HepG2 (cell line): Measurements from ENCODE around the gene SMO. TPM values are rescaled to one million over a fixed set of nuclear protein-coding genes. Genes with fewer than 3 reads are reported as not detected.

Experiments used
- GLI4 ChIP-seq: sonication (generic); formaldehyde crosslinking; IDR thresholded peaks from 2 replicates; pipeline ENCODE4 v1.5.1; 2020; ENCODE audit warnings: missing genetic modification reagents, mild to moderate bottlenecking, moderate library complexity, borderline replicate concordance
- MEF2D ChIP-seq: sonication (generic); formaldehyde crosslinking; IDR thresholded peaks from 2 replicates; pipeline ENCODE4 v1.5.1; 2020; ENCODE audit warnings: mild to moderate bottlenecking, missing genetic modification reagents
- MEIS1 ChIP-seq: sonication (generic); formaldehyde crosslinking; IDR thresholded peaks from 2 replicates; pipeline ENCODE4 v1.9.0; 2021; ENCODE audit warnings: mild to moderate bottlenecking, missing genetic modification reagents, moderate library complexity, borderline replicate concordance
- NONO ChIP-seq, 2 experiments: fragments of 450-650 bp in 1 of 2; sonication (generic) in 1 of 2; formaldehyde crosslinking in 1 of 2; IDR thresholded peaks in 1 of 2; conservative IDR thresholded peaks in 1 of 2; 2 replicates each; pipeline versions ENCODE4 v1.6.1 to v1.8.0; 2017 to 2022; ENCODE audit warnings: mild to moderate bottlenecking in 1 of 2, missing genetic modification reagents in 1 of 2, moderate library complexity in 1 of 2
- PPARG ChIP-seq: conservative IDR thresholded peaks from 2 replicates; pipeline ENCODE4 v1.6.1; 2016; ENCODE audit warnings: missing biosample characterization, missing genetic modification reagents
- RELA ChIP-seq: sonication (generic); formaldehyde crosslinking; IDR thresholded peaks from 2 replicates; pipeline ENCODE4 v1.4.0; 2020; ENCODE audit warnings: missing genetic modification reagents
- SALL1 ChIP-seq: sonication (generic); formaldehyde crosslinking; IDR thresholded peaks from 2 replicates; pipeline ENCODE4 v1.8.0; 2022; ENCODE audit warnings: mild to moderate bottlenecking, missing genetic modification reagents
- SNAPC2 ChIP-seq: sonication (generic); formaldehyde crosslinking; IDR thresholded peaks from 2 replicates; pipeline ENCODE4 v1.8.1; 2022; ENCODE audit warnings: mild to moderate bottlenecking, missing genetic modification reagents
- SRSF4 ChIP-seq: fragments of 200-400 bp; formaldehyde crosslinking; IDR thresholded peaks from one replicate; pipeline ENCODE4 v1.6.1; 2018; ENCODE audit warnings: mild to moderate bottlenecking, low read depth, low read length, moderate library complexity; ENCODE audit not compliant: poor library complexity, severe bottlenecking
- SUZ12 ChIP-seq: fragments of 150-350 bp; IDR thresholded peaks from 2 replicates; pipeline ENCODE4 v1.6.1; 2014; ENCODE audit warnings: low read depth, low read length
- XBP1 ChIP-seq: sonication (generic); formaldehyde crosslinking; IDR thresholded peaks from 2 replicates; pipeline ENCODE4 v1.5.0; 2020; ENCODE audit warnings: missing genetic modification reagents
- ZNF251 ChIP-seq: sonication (generic); formaldehyde crosslinking; IDR thresholded peaks from 2 replicates; pipeline ENCODE4 v1.9.0; 2021; ENCODE audit warnings: mild to moderate bottlenecking, missing genetic modification reagents
- ZNF292 ChIP-seq: sonication (generic); formaldehyde crosslinking; IDR thresholded peaks from 2 replicates; pipeline ENCODE4 v1.8.1; 2022; ENCODE audit warnings: mild to moderate bottlenecking, low read depth, missing genetic modification reagents, borderline replicate concordance
- ZNF615 ChIP-seq: sonication (generic); formaldehyde crosslinking; IDR thresholded peaks from 2 replicates; pipeline ENCODE4 v1.5.0; 2020; ENCODE audit warnings: mild to moderate bottlenecking, missing genetic modification reagents, borderline replicate concordance
- ZNF878 ChIP-seq: sonication (generic); formaldehyde crosslinking; IDR thresholded peaks from 2 replicates; pipeline ENCODE4 v1.8.1; 2023; ENCODE audit warnings: mild to moderate bottlenecking, missing genetic modification reagents, moderate library complexity
- ZSCAN22 ChIP-seq: sonication (generic); formaldehyde crosslinking; IDR thresholded peaks from 2 replicates; pipeline ENCODE4 v1.4.0; 2020; ENCODE audit warnings: mild to moderate bottlenecking, missing genetic modification reagents
- polyA plus RNA-seq, 8 experiments: library from polyadenylated mRNA; depleted of rRNA in 3 of 8; stranded (reverse) in 7 of 8; unstranded in 1 of 8; fragments of >200 nt; fragmentation: Illumina TruSeq in 4 of 8; extraction: Trizol in 4 of 8; gene quantifications; 2 replicates each; pipeline versions ENCODE4 v1.2.1 to v1.2.3, GENCODE V29; 2011 to 2016; ENCODE audit warnings: low read depth in 4 of 8, missing spikeins in 1 of 8, mixed read lengths in 1 of 8; ENCODE audit not compliant: insufficient read depth in 1 of 8
- total RNA-seq, 5 experiments: library from RNA; depleted of rRNA; stranded (reverse); fragments of >200 nt; fragmentation: Illumina TruSeq; extraction: Trizol; gene quantifications; 2 replicates each; pipeline ENCODE4 v1.2.3, GENCODE V29; 2016; ENCODE audit warnings: low read depth in 1 of 5
- TF ChIP-seq, protein P1 (sequence below): sonication (generic); formaldehyde crosslinking; IDR thresholded peaks from 2 replicates; pipeline ENCODE4 v1.5.0; 2020; ENCODE audit warnings: mild to moderate bottlenecking, missing genetic modification reagents, borderline replicate concordance
- TF ChIP-seq, protein P2 (sequence below): IDR thresholded peaks from 2 replicates; pipeline ENCODE4 v1.6.1; 2016; ENCODE audit warnings: low read depth, control low read depth
- TF ChIP-seq, protein P3 (sequence below): sonication (generic); formaldehyde crosslinking; IDR thresholded peaks from 2 replicates; pipeline ENCODE4 v1.5.0; 2020; ENCODE audit warnings: missing genetic modification reagents
- TF ChIP-seq, protein P4 (sequence below): sonication (generic); formaldehyde crosslinking; IDR thresholded peaks from 2 replicates; pipeline ENCODE4 v1.4.0; 2020; ENCODE audit warnings: missing genetic modification reagents, borderline replicate concordance

Gene SMO
- total and polyA plus RNA-seq, 2 of the 13 experiments (the other 11 are each of a cell fraction or from before 2014, with no cell fraction given) = 23.8 to 32.3 TPM

DNA sequence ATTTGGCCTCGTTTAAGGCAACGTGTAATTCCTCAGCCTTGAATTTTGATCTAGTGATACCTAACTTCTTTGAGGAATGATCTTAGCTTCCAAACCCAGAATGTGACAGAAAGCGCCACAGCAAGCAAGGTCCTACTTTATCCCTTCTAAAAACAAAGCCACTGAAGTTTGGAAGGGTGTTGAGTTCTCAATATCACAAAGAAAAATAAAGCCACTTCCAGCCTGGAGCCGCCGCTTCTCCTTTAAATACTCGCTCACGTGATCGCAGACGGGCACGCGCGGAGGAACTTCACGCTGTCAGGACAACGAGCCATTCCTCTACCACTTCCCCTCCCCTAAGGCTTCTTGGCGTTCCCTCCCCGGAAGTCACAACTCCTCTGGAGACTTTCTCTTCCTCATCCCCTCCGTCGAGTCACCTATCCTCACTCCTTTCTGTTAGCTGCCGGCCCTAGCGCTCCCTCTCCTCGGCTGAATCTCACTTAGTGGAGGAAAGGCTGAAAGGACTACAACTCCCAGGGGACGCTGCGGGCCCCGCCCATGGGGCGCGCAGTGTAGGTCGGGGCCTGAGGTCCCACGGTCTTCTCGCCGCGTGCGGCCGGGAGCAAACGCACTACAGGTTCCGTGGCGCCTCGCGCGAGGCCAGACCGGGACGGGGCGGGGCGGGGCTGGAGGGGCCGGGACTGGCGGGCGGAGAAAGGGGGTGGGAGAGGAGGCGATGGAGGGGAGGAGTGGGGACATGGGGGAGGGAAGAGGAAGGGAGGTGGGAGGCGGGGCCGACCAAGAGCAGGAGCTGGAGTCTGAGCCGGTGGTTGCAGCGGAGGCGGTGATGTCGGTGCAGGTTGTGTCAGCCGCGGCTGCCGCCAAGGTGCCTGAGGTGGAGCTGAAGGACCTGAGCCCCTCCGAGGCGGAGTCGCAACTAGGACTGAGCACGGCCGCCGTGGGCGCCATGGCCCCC lies 36.1 kb downstream of the SMO start, which contains the start of gene AHCYL2 (continued):
- TF ChIP-seq SUZ12 (peak; percentile 86), PPARG (no peak), SRSF4 (no peak), SNAPC2 (CRISPR knock-in tag) (no peak), ZSCAN22 (CRISPR knock-in tag) (no peak), ZNF878 (CRISPR knock-in tag) (no peak), NONO (IDR thresholded peaks at IDR 0.05) (no peak), NONO (CRISPR knock-in tag; conservative IDR thresholded peaks at IDR 0.05) (no peak), XBP1 (no peak), ZNF292 (CRISPR knock-in tag) (peak; percentile 39; the same call in 1 of the 2 replicates), SALL1 (CRISPR knock-in tag) (peak; percentile 73), MEF2D (CRISPR knock-in tag) (no peak), ZNF615 (CRISPR knock-in tag) (no peak), GLI4 (peak; percentile 51; the same call in 1 of the 2 replicates), MEIS1 (CRISPR knock-in tag) (no peak), RELA (CRISPR knock-in tag) (no peak; the same call in 1 of the 2 replicates), ZNF251 (no peak)
- TF ChIP-seq, protein P1, sequence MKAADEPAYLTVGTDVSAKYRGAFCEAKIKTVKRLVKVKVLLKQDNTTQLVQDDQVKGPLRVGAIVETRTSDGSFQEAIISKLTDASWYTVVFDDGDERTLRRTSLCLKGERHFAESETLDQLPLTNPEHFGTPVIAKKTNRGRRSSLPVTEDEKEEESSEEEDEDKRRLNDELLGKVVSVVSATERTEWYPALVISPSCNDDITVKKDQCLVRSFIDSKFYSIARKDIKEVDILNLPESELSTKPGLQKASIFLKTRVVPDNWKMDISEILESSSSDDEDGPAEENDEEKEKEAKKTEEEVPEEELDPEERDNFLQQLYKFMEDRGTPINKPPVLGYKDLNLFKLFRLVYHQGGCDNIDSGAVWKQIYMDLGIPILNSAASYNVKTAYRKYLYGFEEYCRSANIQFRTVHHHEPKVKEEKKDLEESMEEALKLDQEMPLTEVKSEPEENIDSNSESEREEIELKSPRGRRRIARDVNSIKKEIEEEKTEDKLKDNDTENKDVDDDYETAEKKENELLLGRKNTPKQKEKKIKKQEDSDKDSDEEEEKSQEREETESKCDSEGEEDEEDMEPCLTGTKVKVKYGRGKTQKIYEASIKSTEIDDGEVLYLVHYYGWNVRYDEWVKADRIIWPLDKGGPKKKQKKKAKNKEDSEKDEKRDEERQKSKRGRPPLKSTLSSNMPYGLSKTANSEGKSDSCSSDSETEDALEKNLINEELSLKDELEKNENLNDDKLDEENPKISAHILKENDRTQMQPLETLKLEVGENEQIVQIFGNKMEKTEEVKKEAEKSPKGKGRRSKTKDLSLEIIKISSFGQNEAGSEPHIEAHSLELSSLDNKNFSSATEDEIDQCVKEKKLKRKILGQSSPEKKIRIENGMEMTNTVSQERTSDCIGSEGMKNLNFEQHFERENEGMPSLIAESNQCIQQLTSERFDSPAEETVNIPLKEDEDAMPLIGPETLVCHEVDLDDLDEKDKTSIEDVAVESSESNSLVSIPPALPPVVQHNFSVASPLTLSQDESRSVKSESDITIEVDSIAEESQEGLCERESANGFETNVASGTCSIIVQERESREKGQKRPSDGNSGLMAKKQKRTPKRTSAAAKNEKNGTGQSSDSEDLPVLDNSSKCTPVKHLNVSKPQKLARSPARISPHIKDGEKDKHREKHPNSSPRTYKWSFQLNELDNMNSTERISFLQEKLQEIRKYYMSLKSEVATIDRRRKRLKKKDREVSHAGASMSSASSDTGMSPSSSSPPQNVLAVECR (CRISPR knock-in tag) = peak; percentile 74
- TF ChIP-seq, protein P2, sequence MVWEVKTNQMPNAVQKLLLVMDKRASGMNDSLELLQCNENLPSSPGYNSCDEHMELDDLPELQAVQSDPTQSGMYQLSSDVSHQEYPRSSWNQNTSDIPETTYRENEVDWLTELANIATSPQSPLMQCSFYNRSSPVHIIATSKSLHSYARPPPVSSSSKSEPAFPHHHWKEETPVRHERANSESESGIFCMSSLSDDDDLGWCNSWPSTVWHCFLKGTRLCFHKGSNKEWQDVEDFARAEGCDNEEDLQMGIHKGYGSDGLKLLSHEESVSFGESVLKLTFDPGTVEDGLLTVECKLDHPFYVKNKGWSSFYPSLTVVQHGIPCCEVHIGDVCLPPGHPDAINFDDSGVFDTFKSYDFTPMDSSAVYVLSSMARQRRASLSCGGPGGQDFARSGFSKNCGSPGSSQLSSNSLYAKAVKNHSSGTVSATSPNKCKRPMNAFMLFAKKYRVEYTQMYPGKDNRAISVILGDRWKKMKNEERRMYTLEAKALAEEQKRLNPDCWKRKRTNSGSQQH (CRISPR knock-in tag) = peak; percentile 23; the same call in 1 of the 2 replicates
- TF ChIP-seq, protein P3, sequence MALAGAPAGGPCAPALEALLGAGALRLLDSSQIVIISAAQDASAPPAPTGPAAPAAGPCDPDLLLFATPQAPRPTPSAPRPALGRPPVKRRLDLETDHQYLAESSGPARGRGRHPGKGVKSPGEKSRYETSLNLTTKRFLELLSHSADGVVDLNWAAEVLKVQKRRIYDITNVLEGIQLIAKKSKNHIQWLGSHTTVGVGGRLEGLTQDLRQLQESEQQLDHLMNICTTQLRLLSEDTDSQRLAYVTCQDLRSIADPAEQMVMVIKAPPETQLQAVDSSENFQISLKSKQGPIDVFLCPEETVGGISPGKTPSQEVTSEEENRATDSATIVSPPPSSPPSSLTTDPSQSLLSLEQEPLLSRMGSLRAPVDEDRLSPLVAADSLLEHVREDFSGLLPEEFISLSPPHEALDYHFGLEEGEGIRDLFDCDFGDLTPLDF (CRISPR knock-in tag) = no peak
- TF ChIP-seq, protein P4, sequence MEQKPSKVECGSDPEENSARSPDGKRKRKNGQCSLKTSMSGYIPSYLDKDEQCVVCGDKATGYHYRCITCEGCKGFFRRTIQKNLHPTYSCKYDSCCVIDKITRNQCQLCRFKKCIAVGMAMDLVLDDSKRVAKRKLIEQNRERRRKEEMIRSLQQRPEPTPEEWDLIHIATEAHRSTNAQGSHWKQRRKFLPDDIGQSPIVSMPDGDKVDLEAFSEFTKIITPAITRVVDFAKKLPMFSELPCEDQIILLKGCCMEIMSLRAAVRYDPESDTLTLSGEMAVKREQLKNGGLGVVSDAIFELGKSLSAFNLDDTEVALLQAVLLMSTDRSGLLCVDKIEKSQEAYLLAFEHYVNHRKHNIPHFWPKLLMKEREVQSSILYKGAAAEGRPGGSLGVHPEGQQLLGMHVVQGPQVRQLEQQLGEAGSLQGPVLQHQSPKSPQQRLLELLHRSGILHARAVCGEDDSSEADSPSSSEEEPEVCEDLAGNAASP (CRISPR knock-in tag) = 0 out of 2 replicates have a peak, but pooled peaks have one; percentile 43
